Stimulated activated CD4-positive, alpha-beta T cell treated with anti-CD3 and anti-CD28 coated beads, Interleukin-4, amount 100 ng/mL, for 48 hours (primary cell): ENCODE data around the gene GRIK5.
"Not testable (repeated sequence)": the region's sequence is repeated elsewhere in the genome, so short reads cannot be mapped to it uniquely, and the experiment has no call there.

Experiments used
- DNase-seq, 2 donors: peaks; one replicate each; pipeline ENCODE4 v3.0.0-alpha.2; 2020; ENCODE audit warnings: low read depth in 2 of 2

Gene GRIK5

GRCh38 chr19:42069619-42070351 is at the start of gene GRIK5:
Gene GRIK5, minus strand, starts transcription at chr19:42070206. Its CDS starts 4,436 bp downstream, at chr19:42065770.
- no peak for DNase-seq

GRCh38 chr19:42117076-42117475 is 47.1 kb upstream of the GRIK5 start:
- DNase-seq = no peak

DNA sequence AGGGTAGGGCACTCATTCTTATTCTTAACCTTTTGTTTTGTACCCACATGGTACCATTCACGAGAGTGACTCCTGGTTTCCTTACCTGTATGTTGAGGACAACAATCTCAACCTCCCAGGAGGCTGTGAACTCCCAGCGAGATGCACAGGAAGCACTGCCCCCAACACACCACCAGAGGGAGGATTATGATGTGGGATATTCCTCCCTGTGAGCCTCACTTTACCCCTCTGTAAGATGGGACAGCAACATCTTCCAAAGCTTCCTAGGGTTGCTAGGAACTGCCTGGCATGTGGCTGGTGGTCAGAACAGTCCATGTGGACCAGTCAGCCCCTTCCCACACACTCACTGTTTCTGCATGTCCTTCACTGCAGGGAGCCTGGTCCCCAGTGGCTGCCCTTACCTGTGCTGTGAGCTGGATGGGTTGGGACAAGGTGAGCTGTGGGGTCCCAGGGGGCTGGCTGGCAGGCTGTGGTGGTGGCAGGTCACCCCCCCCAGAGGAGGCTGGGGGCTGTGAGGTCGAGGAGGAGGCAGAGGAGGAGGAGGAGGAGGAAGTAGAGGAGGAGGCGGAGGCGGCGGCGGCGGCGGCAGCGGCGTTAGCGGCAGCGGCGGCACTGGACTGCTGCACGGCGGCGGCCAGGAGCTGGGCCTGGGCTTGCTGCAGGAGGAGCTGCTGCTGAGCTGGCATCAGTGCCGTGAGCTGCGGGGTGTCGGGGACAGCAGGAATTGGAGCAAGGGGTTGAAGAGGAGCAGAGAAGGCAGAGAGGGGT is 46.5 kb upstream of the GRIK5 start:
- no peak for DNase-seq

DNA sequence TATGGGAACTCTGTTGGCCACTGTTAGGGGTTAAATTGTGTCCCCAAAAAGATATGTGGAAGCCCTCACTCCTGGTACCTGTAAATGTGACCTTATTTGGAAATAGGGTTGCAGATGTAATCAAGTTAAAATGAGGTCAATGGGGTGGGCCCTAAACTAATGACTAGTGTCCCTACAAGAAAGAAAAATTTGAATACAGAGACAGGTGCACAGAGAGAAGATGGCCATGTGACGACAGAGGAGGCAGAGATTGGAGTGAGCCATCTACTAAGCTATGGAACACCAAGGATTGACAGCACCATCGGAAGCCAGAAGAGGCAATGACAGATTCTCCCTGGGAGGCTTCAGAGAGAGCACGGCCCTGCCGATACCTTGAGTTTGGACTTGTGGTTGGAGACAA is 45.7 kb upstream of the GRIK5 start:
- DNase-seq = no peak

GRCh38 chr19:42115219-42115618 is 45.2 kb upstream of the GRIK5 start:
- DNase-seq = no peak

- DNase-seq = no peak
These were observed 44.4 kb upstream of the GRIK5 start for GRCh38 chr19:42114412-42114811.

GRCh38 chr19:42113641-42114348 is 43.8 kb upstream of the GRIK5 start:
- DNase-seq = no peak

- DNase-seq = no peak
These were observed 41.8 kb upstream of the GRIK5 start for GRCh38 chr19:42111811-42112210.

DNA sequence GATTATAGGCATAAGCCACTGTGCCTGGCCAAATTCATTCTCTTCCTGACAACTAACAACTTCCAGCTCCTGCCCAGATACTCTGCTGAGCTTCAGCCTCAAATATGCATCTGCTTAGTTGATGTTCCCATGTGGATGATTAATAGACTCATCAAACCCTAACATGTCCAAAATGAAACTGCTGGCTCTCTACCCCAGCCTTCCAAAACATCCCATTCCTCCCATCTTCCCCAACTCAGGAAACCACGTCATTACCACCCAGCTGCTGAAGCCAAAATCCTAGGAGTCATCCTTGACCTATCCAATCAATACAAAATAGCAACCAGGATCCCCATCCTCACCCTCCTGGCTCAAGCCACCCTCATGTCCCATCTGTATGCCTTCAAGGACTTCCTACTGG is 41.4 kb upstream of the GRIK5 start:
- no peak for DNase-seq

GRCh38 chr19:42110658-42111057 is 40.7 kb upstream of the GRIK5 start:
- no peak for DNase-seq

DNA sequence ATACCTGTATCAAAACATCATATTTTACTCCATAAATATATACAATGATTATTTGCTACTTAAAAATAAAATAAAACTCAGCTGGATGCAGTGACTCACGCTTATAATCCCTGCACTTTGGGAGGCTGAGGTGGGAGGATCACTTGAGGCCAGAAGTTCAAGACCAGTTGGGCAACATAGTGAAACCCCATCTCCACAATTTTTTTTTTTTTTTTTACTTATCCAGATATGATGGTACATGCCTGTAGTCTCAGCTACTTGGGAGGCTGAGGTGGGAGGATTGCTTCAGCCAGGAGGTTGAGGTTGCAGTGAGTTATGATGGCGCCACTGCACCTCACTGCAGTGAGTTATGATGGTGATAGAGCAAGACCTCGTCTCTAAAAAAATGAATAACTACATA is 39.9 kb upstream of the GRIK5 start:
- no peak for DNase-seq

DNA sequence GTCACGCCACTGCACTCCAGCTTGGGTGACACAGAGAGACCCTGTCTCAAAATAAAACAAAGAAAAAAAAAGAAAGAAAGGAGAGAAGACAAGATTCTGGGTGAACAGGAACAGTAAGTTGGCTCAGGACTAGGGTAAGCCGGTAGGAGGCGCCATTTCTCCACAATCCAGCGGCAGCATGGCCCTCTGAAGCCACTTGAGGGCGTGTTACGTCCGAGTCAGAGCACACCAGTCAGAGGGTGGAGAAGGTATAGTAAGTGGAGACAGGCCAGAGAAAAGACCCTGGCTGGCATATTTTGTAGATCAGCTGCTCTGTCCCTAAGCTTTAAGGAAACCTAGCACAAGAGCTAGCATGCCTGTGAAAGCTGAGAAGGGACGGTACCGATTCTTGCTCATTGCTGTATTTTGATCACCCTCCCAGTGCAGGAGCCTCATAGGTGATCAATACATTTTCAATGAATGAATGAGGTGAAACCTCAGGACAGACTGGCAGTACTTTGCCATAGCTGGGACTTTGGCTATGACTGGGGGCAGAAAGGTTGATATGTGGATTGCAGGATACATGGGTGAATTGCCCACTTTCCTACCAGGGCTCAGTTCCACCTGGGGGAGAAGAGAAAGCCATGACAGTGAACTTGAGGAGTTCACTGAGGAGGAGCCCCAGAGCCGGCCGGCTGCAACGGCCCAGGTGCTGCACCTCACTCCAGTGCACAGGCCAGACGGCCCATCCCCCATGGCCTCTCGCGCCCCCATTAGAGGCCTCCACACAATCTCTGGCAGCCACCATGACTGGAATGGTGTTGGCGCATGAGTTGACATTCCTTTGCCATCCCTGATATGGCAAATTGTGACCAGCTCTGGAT is 38.8 kb upstream of the GRIK5 start:
- DNase-seq = peak; percentile 83 to 87

DNA sequence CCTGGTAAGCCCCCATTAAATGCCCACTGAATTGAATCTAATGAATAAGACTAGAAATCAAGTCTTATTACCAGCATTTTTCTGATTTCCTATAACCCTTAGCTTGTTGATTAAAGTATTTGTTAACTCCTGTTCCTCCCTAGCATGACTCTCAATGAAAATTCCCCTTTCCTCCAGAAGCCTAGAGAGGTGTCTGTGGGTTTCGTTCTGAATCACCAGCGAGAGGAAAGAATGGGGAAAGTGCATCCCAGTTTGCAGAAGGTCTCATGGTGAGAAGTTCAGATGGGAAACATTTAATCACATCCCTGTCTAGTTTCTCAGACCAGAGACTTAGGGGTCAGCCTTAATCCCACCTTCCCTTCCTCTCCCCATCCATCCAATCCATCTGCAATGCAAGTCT is 35.4 kb upstream of the GRIK5 start:
- no peak for DNase-seq

DNA sequence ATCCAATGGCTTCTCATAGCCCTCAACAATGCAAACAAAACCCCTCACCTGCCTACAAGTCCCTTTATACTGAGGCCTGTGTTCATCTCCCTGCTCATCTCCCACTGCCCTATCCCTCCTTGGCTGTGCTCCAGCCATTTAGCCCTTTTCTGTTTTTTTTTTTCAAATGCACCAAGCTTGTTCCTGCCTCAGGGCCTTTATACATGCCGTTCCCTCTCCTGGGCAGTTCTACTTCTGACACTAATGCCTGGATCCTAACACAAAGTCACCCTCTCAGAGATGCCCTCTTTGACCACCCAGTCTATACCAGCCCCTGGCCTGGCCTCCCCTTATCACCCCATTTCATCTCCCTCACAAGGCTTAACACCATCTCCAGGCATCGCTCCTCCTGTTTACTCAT is 32.9 kb upstream of the GRIK5 start:
- no peak for DNase-seq

DNA sequence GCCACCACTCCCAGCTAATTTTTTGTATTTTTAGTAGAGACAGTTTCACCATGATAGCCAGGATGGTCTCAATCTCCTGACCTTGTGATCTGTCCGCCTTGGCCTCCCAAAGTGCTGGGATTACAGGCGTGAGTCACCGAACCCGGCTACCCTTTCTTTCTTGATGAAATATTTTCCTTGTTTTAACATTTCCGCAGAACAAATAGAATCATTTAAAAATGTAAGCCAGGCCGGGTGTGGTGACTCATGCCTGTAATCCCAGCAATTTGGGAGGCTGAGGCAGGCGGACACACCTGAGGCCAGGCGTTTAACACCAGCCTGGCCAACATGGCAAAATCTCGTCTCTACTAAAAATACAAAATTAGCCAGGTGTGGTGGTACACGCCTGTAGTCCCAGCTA is 30.2 kb upstream of the GRIK5 start:
- not testable (repeated sequence) for DNase-seq

DNA sequence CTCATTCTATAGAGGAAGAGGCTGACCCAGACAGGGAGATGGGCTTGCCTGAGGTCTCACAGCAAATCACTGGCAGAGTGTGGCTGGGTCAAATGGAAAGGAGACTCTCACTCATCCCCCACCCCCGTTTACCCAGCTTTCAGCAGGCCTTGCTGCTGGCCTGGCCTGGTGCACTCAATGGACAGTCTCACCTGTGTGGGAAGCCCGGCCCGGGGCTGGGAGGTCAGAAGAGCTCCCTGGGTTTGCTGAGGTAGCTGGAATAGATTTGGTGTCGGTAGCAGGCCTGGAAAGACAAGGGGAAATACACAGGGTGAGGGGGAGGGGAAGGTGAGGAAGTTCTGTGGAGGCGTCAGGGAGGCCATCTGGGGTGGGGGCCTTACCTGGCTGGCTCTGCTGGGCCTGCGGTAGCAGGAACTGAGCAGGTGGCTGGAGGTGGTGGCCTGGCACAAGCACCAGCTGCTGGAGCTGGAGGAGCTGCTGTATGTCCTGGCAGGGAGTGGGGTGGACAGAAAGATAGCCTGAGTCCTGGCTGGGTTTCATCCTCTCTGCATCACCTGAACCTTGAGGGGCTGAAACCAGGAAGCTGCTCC is 29.4 kb upstream of the GRIK5 start:
- DNase-seq = no peak

DNA sequence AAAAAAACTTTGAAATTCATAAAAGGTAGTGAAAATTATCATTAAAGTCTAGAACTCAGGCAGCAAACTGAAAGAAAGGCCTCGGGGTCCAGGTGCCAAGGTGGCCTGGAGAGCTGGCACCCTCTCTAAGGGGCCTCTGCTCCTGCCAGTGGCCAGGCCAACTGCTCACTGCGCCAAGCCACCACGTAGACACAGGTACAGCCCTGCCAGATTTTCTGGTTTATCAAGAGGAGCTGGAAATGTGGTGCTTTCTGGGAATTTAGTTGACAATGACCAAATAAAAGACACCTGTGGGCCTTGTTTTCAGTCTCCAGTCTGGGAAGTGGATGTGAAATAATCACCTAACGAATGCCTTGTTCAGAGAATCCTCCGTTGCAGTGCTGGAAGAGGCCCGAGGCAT is 28.8 kb upstream of the GRIK5 start:
- no peak for DNase-seq

GRCh38 chr19:42097461-42097860 is 27.5 kb upstream of the GRIK5 start:
- no peak for DNase-seq

GRCh38 chr19:42096255-42096837 is 26.3 kb upstream of the GRIK5 start:
- no peak for DNase-seq

- no peak for DNase-seq
These were observed 25.8 kb upstream of the GRIK5 start for GRCh38 chr19:42095814-42096230.
